HepG2 (cell line): ENCODE measurements around the gene SMYD4. TPM values are rescaled to one million over a fixed set of nuclear protein-coding genes. Genes with fewer than 3 reads are reported as not detected.
A peak's percentile ranks its signal among the peaks of the same experiment; 100 is the strongest.

Experiments
- ARID2 ChIP-seq: sonication (generic); formaldehyde crosslinking; IDR thresholded peaks from 2 replicates; pipeline ENCODE4 v1.8.1; 2022; ENCODE audit warnings: mild to moderate bottlenecking, missing genetic modification reagents, borderline replicate concordance
- CTCF ChIP-seq: sonication (generic); formaldehyde crosslinking; IDR thresholded peaks from 2 replicates; pipeline ENCODE4 v1.5.0; 2020; ENCODE audit warnings: mild to moderate bottlenecking, missing genetic modification reagents, moderate library complexity
- DRAP1 ChIP-seq: IDR thresholded peaks from 2 replicates; pipeline ENCODE4 v1.6.1; 2016; ENCODE audit warnings: missing genetic modification reagents, missing compliant biosample characterization
- E2F5 ChIP-seq: sonication (generic); formaldehyde crosslinking; conservative IDR thresholded peaks from 2 replicates; pipeline ENCODE4 v1.4.0; 2020; ENCODE audit warnings: missing genetic modification reagents
- KDM2A ChIP-seq: sonication (generic); formaldehyde crosslinking; IDR thresholded peaks from 2 replicates; pipeline ENCODE4 v1.4.0; 2020; ENCODE audit warnings: low read depth, missing genetic modification reagents, borderline replicate concordance
- KMT2A ChIP-seq: sonication (generic); formaldehyde crosslinking; IDR thresholded peaks from 2 replicates; pipeline ENCODE4 v1.4.0; 2020; ENCODE audit warnings: missing genetic modification reagents
- LBX2 ChIP-seq: sonication (generic); formaldehyde crosslinking; IDR thresholded peaks from 2 replicates; pipeline ENCODE4 v1.5.0; 2020; ENCODE audit warnings: missing genetic modification reagents, mild to moderate bottlenecking, borderline replicate concordance
- SAP130 ChIP-seq: IDR thresholded peaks from 2 replicates; pipeline ENCODE4 v1.6.1; 2016; ENCODE audit warnings: low read depth
- SMARCC2 ChIP-seq: fragments of 450-650 bp; IDR thresholded peaks from 2 replicates; pipeline ENCODE4 v1.6.1; 2017; ENCODE audit warnings: antibody characterized with exemption, mild to moderate bottlenecking
- SMC3 ChIP-seq: IDR thresholded peaks from 2 replicates; pipeline ENCODE4 v1.6.1; 2011; ENCODE audit warnings: low read length, improper control_type of control experiment
- ZFP36L1 ChIP-seq: sonication (generic); formaldehyde crosslinking; IDR thresholded peaks from 2 replicates; pipeline ENCODE4 v1.8.0; 2022; ENCODE audit warnings: mild to moderate bottlenecking, missing genetic modification reagents, moderate library complexity
- ZKSCAN8 ChIP-seq: IDR thresholded peaks from 2 replicates; pipeline ENCODE4 v1.6.1; 2016; ENCODE audit warnings: borderline replicate concordance, missing genetic modification reagents, missing compliant biosample characterization
- ZNF142 ChIP-seq: sonication (generic); formaldehyde crosslinking; IDR thresholded peaks from 2 replicates; pipeline ENCODE4 v1.4.0; 2020; ENCODE audit warnings: missing genetic modification reagents
- ZNF451 ChIP-seq: sonication (generic); formaldehyde crosslinking; IDR thresholded peaks from 2 replicates; pipeline ENCODE4 v1.5.0; 2020; ENCODE audit warnings: mild to moderate bottlenecking, missing genetic modification reagents
- ZNF574 ChIP-seq: sonication (generic); formaldehyde crosslinking; IDR thresholded peaks from 2 replicates; pipeline ENCODE4 v1.4.0; 2020; ENCODE audit warnings: missing genetic modification reagents
- ZSCAN31 ChIP-seq: sonication (generic); formaldehyde crosslinking; IDR thresholded peaks from 2 replicates; pipeline ENCODE4 v1.5.0; 2020; ENCODE audit warnings: low read depth, mild to moderate bottlenecking, missing genetic modification reagents
- polyA plus RNA-seq, 8 experiments: library from polyadenylated mRNA; depleted of rRNA in 3 of 8; stranded (reverse) in 7 of 8; unstranded in 1 of 8; fragments of >200 nt; fragmentation: Illumina TruSeq in 4 of 8; extraction: Trizol in 4 of 8; gene quantifications; 2 replicates each; pipeline versions ENCODE4 v1.2.1 to v1.2.3, GENCODE V29; 2011 to 2016; ENCODE audit warnings: low read depth in 4 of 8, missing spikeins in 1 of 8, mixed read lengths in 1 of 8; ENCODE audit not compliant: insufficient read depth in 1 of 8
- total RNA-seq, 5 experiments: library from RNA; depleted of rRNA; stranded (reverse); fragments of >200 nt; fragmentation: Illumina TruSeq; extraction: Trizol; gene quantifications; 2 replicates each; pipeline ENCODE4 v1.2.3, GENCODE V29; 2016; ENCODE audit warnings: low read depth in 1 of 5

SMYD4 gene
- total and polyA plus RNA-seq, 2 of the 13 experiments (the other 11 are each of a cell fraction or from before 2014, with no cell fraction given): 7.4 to 11.3 TPM

- TF ChIP-seq ZNF574 (peak; percentile 64; the same call in 1 of the 2 replicates), KDM2A (CRISPR knock-in tag) (peak; percentile 30; the same call in 1 of the 2 replicates), LBX2 (CRISPR knock-in tag) (0 out of 2 replicates have a peak, but pooled peaks have one; percentile 35), ZFP36L1 (CRISPR knock-in tag) (no peak; the same call in 1 of the 2 replicates), ARID2 (CRISPR knock-in tag) (no peak; the same call in 1 of the 2 replicates), KMT2A (CRISPR knock-in tag) (no peak), ZNF451 (0 out of 2 replicates have a peak, but pooled peaks have one; percentile 56), SMARCC2 (no peak), DRAP1 (CRISPR knock-in tag) (no peak), ZKSCAN8 (no peak), E2F5 (CRISPR knock-in tag) (peak; percentile 89), ZSCAN31 (peak; percentile 21; the same call in 1 of the 2 replicates), ZNF142 (CRISPR knock-in tag) (peak; percentile 49; the same call in 1 of the 2 replicates), CTCF (peak; percentile 7; the same call in 1 of the 2 replicates), SMC3 (no peak), SAP130 (CRISPR knock-in tag) (peak; percentile 93)
These were observed at the start of gene SMYD4, which contains the start of gene RPA1 (continued) for GRCh38 chr17:1829592-1830257.
